ENCODE results near the gene TOPBP1. TPM values are rescaled to one million over a fixed set of nuclear protein-coding genes. Genes with fewer than 3 reads are reported as not detected.

Gene TOPBP1
- total and polyA plus RNA-seq, 2 donors (not counting 3 experiments of a cell fraction or from before 2014, with no cell fraction given), result 23.3 to 42.2 TPM

GRCh38 chr3:133700351-133700750 lies 38.6 kb upstream of the TOPBP1 start:
- no peak overlapping the region for H3K4me2 ChIP-seq (ENCODE audit: insufficient read depth, low read length)
- H3K9ac ChIP-seq (replicated peaks; ENCODE audit: extremely low read depth, insufficient read depth, low read length), result no peak overlapping the region
- intact Hi-C loops (cut with micrococcal nuclease) (no loop called here), dilution Hi-C loops (cut with MboI; ENCODE audit: extremely low pct_ligation_motif_present, low sequenced_read_pairs) (no loop called here)
- DNase-seq (ENCODE audit: low read depth, low spot score) (no peak), FAIRE-seq (no peak)
- H2AFZ ChIP-seq (ENCODE audit: low read depth, low read length), result no peak overlapping the region
- no TSS peak for BruUV-seq (replicated peaks)
- H3K27me3 ChIP-seq (ENCODE audit: control insufficient read depth in 2 of 2, insufficient read depth in 2 of 2, low read length in 2 of 2), result peaks cover 3 to 7% of the 10 kb centered on the region in 2 experiments
- no peaks in the 10 kb centered on the region for H3K9me1 ChIP-seq (replicated peaks; ENCODE audit: control insufficient read depth, extremely low read depth, insufficient read depth, low read length)
- H3K9me3 ChIP-seq (replicated peaks; ENCODE audit: control insufficient read depth, insufficient read depth, low read length), result no peaks in the 10 kb centered on the region
- H3K36me3 ChIP-seq (ENCODE audit: control insufficient read depth in 2 of 2, extremely low read depth in 1 of 2, insufficient read depth in 2 of 2, low read length in 2 of 2), result no peaks in the 10 kb centered on the region
- no peak overlapping the region for H3K4me3 ChIP-seq (replicated peaks in 1 of 3; ENCODE audit: insufficient read depth in 1 of 3, low read depth in 1 of 3, low read length in 3 of 3)
- TF ChIP-seq FOS (IDR thresholded peaks at IDR 0.05; ENCODE audit: borderline replicate concordance, insufficient read depth, low read length), result no peak
- no peak for TF ChIP-seq CTCF (IDR thresholded peaks at IDR 0.05; ENCODE audit: extremely low read depth in 1 of 2, insufficient read depth in 1 of 2, low read depth in 1 of 2, low read length in 2 of 2)
- TF ChIP-seq MYC (IDR thresholded peaks at IDR 0.05; ENCODE audit: low read depth, low read length), result no peak
- TF ChIP-seq GATA2 (IDR thresholded peaks at IDR 0.05; ENCODE audit: insufficient read depth, insufficient read length, low read depth, low read length), result no peak
- no peak for TF ChIP-seq EZH2 (IDR thresholded peaks at IDR 0.05; ENCODE audit: borderline replicate concordance, low read depth, low read length, severe bottlenecking)
- no peak for TF ChIP-seq JUN (IDR thresholded peaks at IDR 0.05; ENCODE audit: borderline replicate concordance, insufficient read depth, insufficient read length, low read depth)
- TF ChIP-seq POLR2AphosphoS5 (IDR thresholded peaks at IDR 0.05; ENCODE audit: insufficient read depth, low read depth, low read length), result no peak
- TF ChIP-seq POLR2A (IDR thresholded peaks at IDR 0.05; ENCODE audit: low read depth, low read length), result no peak
- no peak for TF ChIP-seq MAX (IDR thresholded peaks at IDR 0.05; ENCODE audit: insufficient read depth, insufficient read length)
- H4K20me1 ChIP-seq (replicated peaks; ENCODE audit: control insufficient read depth, extremely low read depth, insufficient read depth, low read length), result no peaks in the 10 kb centered on the region
- H3K27ac ChIP-seq (ENCODE audit: insufficient read depth, low read depth, low read length), result no peak overlapping the region
- POLR2A ChIA-PET, result no interaction called here
- H3K4me1 ChIP-seq (ENCODE audit: control insufficient read depth, extremely low read depth, insufficient read depth, low read length), result no peaks in the 10 kb centered on the region
- no peaks in the 10 kb centered on the region for H3K79me2 ChIP-seq (ENCODE audit: control insufficient read depth, insufficient read depth, low read length)
- CTCF ChIA-PET, result no interaction called here
